Measurements from ENCODE around the gene NAV2. TPM values are rescaled to one million over a fixed set of nuclear protein-coding genes. Genes with fewer than 3 reads are reported as not detected.
A peak's percentile ranks its signal among the peaks of the same experiment; 100 is the strongest.

NAV2 gene
- polyA plus RNA-seq, 1 experiment: 5.1 TPM

DNA sequence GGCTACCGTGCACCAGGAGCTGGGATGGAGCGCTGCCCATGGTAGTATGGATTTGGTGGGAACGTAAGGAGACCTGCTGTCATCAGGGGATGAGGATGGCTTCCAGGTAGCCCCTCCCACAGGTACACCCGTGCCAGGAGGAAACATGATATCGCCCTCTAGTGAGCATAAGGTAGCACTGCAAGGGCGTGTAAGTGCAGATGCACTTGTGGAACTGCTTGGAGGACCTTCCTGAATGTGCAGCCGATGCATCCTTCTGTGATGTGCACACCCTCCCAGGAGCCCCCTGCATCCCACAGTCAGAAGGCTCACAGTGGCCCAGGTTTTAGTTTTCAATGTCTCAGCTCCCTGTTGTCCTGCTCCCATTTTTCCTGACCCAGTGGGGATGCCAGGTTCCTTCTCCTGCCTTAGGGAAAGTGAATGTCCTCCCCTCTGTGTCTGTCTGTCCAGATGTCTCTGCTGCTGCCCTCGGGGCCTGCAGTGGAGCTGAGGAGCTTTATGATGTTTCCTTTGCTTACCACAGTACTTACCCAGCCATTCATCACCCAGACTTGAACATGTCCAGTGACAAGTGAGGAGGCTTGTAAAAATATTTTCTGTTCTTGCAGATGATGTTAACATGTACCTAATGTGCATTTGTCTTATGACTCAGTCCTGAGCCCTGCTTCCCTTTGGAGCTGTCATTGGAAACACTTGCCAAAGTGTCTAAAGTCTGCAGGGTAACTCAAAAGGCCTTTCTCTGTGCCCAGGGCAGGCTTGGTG is 398.5 kb downstream of the NAV2 start:
- TF ChIP-seq, protein P1, sequence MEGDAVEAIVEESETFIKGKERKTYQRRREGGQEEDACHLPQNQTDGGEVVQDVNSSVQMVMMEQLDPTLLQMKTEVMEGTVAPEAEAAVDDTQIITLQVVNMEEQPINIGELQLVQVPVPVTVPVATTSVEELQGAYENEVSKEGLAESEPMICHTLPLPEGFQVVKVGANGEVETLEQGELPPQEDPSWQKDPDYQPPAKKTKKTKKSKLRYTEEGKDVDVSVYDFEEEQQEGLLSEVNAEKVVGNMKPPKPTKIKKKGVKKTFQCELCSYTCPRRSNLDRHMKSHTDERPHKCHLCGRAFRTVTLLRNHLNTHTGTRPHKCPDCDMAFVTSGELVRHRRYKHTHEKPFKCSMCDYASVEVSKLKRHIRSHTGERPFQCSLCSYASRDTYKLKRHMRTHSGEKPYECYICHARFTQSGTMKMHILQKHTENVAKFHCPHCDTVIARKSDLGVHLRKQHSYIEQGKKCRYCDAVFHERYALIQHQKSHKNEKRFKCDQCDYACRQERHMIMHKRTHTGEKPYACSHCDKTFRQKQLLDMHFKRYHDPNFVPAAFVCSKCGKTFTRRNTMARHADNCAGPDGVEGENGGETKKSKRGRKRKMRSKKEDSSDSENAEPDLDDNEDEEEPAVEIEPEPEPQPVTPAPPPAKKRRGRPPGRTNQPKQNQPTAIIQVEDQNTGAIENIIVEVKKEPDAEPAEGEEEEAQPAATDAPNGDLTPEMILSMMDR (IDR thresholded peaks at IDR 0.05; ENCODE audit: low read depth, low read length): peak; percentile 88
- no peaks in the 10 kb centered on the region for H3K9me3 ChIP-seq (ENCODE audit: control insufficient read depth, insufficient read depth, low read length)
- POLR2A ChIA-PET: no interaction called here
- H3K27ac ChIP-seq (ENCODE audit: low read depth, low read length): peak overlapping the region; percentile 97
- no peak for DNase-seq (ENCODE audit: low read depth, low spot score)
- CTCF ChIA-PET: interaction anchor here (0.9 to 10.2 kb wide), 24 partner anchors 8 to 852 kb away, joined by 3 to 78 read pairs (median 5); no protein-coding TSS in a partner anchor
- no peaks in the 10 kb centered on the region for H3K27me3 ChIP-seq (ENCODE audit: control insufficient read depth, insufficient read depth, low read length)
- no peak overlapping the region for H3K4me3 ChIP-seq (ENCODE audit: low read depth, low read length)

DNA sequence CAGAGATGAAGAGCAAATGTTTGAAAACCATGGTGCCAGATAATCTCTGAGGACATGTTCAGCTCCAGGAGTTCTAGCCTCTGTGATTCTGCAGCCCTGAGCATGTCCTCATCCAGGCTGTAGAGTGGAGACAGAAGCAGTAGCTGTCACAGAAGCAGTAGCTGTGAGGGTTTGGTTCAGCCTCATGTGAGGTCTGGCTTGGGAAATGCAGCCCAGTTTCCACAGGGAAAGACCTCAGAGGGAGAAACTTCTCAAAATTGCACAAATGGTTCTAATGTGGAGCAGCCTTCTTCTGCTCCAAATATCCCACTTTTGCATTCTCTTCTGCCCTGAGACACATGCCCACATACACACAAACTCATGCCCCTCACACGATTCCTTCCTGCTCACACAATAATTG is 399.2 kb downstream of the NAV2 start:
- DNase-seq (ENCODE audit: low read depth, low spot score): no peak
- H3K27me3 ChIP-seq (ENCODE audit: control insufficient read depth, insufficient read depth, low read length): no peaks in the 10 kb centered on the region
- POLR2A ChIA-PET: interaction anchor here (1.0 kb wide), 1 partner anchor 14 kb away, joined by 4 read pairs; no protein-coding TSS in a partner anchor
- H3K4me3 ChIP-seq (ENCODE audit: low read depth, low read length): no peak overlapping the region
- CTCF ChIA-PET: interaction anchor here (0.6 to 10.2 kb wide), 24 partner anchors 9 to 853 kb away, joined by 3 to 78 read pairs (median 5); no protein-coding TSS in a partner anchor
- H3K9me3 ChIP-seq (ENCODE audit: control insufficient read depth, insufficient read depth, low read length): no peaks in the 10 kb centered on the region
- H3K27ac ChIP-seq (ENCODE audit: low read depth, low read length): peak overlapping the region; percentile 97
- TF ChIP-seq, protein P1 (IDR thresholded peaks at IDR 0.05; ENCODE audit: low read depth, low read length): no peak

DNA sequence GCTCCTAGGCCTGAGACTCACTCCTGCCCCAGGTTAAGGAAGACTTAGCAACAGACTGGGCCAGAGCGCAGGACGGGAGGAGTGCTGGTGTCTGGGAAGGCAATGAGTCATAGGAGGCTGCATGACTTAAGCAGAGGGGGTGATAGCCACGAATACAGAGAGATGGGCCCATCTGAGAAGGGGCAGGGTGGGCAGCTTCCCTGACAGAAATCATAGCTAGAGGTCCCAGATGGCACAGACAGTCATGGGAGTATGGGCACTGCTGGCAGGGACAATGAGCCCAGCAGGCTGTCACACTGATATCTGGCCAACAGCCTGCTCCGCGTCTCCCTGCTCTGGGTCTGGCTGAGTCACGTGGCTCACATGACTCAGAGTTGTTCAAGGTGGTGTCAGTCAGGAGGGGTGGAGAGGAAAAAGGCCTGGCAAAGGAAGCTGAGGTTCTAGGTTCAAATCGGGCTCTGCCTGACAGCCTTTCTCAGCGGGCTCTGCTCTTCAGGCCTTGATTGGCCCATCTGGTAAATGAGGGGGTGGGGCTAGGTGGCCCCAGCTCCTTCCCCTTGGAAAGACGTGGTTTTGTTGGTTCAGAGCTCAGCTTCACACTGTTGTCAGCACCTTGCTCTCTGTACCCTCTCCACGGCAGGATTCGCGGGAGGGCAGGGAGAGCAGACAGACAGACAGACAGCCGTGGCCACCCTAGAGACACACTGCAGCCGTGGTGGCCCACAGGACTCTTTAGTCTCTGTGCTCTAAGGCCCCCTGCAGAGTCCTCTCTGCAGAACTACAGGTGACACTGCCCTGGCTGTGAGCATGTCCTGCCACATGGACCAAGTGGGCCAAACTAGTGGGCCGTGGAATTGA is 399.9 kb downstream of the NAV2 start:
- CTCF ChIA-PET: interaction anchor here (0.6 to 10.2 kb wide), 16 partner anchors 12 to 369 kb away, joined by 3 to 78 read pairs (median 5); no protein-coding TSS in a partner anchor
- Histone ChIP-seq H3K9me3 (ENCODE audit: control insufficient read depth, insufficient read depth, low read length) (no peaks in the 10 kb centered on the region), H3K4me3 (ENCODE audit: low read depth, low read length) (peak overlapping the region; percentile 43), H3K27ac (ENCODE audit: low read depth, low read length) (peak overlapping the region; percentile 97), H3K27me3 (ENCODE audit: control insufficient read depth, insufficient read depth, low read length) (no peaks in the 10 kb centered on the region)
- TF ChIP-seq, protein P1 (IDR thresholded peaks at IDR 0.05; ENCODE audit: low read depth, low read length): no peak
- peak; percentile 77 for DNase-seq (ENCODE audit: low read depth, low spot score)
- POLR2A ChIA-PET: interaction anchor here (0.6 to 1.0 kb wide), 5 partner anchors 14 to 159 kb away, joined by 3 to 5 read pairs (median 4); no protein-coding TSS in a partner anchor

DNA sequence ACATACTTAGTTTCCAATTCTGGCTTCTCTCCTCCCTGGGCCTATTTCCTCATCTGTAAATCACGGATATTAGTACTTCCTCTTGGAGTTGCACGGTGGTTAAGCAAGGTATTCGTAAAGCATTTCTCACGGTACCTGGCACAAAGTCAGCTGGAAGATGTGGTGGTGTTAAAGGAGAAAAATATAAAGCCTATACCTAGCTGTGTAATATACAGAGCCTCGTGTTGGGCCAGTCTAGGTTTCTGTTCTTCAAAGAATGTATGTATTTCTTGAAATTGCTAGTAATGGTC is 400.5 kb downstream of the NAV2 start:
- no peaks in the 10 kb centered on the region for H3K9me3 ChIP-seq (ENCODE audit: control insufficient read depth, insufficient read depth, low read length)
- CTCF ChIA-PET: interaction anchor here (1.5 to 10.2 kb wide), 6 partner anchors 15 to 370 kb away, joined by 3 to 78 read pairs (median 7); no protein-coding TSS in a partner anchor

More for the DNA sequence above, 400.5 kb downstream of the NAV2 start:
- H3K27me3 ChIP-seq (ENCODE audit: control insufficient read depth, insufficient read depth, low read length): no peaks in the 10 kb centered on the region
- peak overlapping the region; percentile 97 for H3K27ac ChIP-seq (ENCODE audit: low read depth, low read length)
- TF ChIP-seq, protein P1 (IDR thresholded peaks at IDR 0.05; ENCODE audit: low read depth, low read length): no peak
- POLR2A ChIA-PET: interaction anchor here (0.6 to 1.0 kb wide), 5 partner anchors 13 to 160 kb away, joined by 3 to 5 read pairs (median 4); no protein-coding TSS in a partner anchor
- DNase-seq (ENCODE audit: low read depth, low spot score): no peak
- H3K4me3 ChIP-seq (ENCODE audit: low read depth, low read length): no peak overlapping the region
